Measurements from ENCODE around the gene CACNA1A.

Gene CACNA1A

DNA sequence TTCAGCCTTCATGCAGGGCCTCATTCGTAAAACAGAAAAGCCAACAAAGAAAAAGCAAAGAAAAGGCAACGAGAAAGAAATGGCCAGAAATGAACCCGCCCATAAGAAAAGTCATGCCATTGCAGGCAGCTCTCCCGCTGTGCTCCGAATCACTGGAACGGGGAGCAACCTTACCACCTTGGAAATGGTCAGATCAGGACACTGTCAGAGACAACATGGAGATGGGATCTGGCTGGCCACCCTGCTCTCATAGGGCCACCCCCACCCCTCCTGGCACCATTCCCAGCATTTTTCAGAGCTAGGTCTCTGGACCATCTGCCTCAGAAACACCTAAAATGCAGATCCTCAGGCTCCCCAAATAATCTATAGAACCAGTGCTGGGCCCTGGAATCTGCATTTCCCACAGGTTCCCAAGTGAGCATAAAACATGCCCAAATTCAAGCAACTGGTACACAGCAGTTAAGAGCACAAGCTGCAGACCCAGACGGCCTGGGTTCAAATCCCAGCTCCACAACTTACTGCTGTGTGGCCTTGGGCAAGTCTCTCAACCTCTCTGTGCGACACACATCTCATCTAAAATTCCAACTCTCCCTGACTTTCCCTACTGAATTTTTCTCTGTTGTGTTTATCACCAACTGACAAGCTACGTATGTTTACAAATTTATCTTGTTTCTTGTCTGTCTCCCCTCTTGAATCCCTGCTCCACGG, 204.5 kb downstream of the CACNA1A start:
- no peak for DNase-seq

DNA sequence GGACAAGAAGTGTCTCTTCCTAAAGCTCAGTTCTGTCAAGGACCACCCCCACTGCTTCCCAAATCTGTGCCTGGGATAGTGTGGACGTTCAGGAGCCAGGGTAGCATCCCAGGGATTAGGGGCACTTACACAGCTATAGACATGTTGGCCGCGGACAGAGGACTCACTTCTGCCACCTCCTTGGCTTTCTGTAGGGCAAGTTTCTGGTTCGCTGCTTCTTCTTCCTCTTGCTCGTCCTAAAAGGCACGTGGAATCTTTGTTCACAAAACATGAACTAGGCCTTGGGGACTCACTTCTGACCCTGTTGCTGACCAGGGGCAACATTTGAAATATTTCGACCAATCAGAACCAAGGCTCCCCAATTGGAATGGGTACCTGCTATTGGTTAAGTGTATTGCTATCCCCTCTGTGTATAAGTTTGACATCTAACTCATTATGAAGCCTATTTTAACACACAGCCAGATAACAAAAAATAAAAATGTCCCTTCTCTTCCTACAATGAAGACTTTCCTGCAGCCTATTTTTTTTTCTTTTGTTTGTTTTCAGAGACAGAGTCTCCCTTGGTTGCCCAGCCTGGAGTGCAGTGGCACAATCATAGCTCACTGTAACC, 205.8 kb downstream of the CACNA1A start:
- DNase-seq, result no peak

DNA sequence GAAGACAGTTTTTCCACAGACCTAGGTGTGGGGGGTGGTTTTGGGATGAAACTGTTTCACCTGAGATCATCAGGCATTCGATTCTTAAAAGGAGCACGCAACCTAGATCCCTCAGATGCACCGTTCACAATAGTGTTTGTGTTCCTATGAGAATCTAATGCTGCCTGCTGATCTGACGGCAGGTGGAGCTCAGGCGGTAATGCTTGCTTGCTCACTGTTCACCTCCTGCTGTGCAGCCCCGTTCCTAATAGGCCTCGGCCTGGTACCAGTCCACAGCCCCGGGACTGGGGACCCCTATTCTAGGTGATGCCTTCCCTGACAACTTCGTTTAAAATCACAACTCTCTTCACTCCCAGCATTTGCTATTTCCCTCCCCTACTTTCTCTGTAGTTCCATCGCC, 206.4 kb downstream of the CACNA1A start:
- DNase-seq, result no peak

DNA sequence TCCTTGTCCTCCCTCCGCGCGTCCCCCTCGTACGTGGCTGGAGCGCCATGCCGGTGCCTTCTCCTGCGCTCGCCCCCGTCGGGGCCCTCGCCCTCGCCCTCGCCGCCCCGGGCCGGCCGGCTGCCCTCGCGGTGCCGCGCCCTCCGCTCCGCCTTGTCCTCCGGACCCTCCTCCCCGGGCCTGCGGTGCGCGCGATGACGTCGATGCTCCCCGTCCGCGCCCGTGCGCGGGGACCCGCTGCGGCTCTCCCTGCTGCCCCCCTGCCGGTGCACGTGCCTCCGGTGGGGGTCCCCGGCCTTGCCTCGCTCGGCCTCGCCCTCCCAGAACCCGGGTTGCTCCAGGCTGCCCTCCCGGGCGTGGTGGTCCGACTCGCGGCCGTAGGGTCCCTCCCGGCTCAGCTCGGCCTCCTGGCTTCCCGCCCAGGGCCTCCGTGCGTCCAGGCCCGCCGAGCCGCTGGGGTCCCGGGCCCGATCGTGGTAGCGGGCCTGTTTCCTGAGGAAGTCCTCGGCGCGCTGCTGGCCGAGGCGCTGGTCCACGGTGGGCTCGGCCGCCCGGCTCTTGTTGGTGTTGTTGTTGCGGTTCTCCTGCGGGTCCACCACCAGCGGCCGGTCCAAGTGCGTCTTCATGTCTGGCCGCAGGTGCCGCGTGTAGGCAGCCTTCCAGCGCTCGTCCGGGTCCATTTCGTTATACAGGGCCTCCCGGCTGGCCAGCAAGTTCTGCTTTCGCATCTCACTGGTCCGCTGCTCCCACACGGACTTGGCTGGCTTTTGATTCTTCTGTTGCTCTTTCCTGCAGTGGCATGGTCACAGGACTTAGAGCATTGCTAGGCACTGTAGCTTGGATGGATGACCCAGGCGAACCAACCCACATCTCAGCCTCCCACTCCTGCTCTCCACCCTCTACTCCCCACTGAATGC, 207.5 kb downstream of the CACNA1A start:
- DNase-seq, result no peak

DNA sequence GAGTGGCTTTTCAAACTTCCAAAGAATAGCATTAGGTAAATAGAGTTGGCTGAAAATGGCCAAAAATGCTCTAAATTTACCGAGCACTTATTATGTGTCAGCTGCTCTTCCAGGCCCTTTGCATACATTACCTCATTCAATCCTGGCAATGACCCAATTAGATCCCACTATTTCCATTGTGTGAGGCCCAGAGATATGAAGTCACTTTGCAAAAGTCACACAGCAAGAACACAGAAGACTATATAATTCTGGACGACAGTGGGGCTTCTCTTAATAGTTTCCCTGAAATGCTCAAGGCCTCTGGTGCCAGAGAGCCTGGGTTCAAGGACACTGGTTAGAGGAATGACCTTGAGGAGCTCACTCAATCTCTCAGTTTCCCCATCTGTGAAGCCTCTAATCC, 209.3 kb downstream of the CACNA1A start:
- DNase-seq, result no peak

DNA sequence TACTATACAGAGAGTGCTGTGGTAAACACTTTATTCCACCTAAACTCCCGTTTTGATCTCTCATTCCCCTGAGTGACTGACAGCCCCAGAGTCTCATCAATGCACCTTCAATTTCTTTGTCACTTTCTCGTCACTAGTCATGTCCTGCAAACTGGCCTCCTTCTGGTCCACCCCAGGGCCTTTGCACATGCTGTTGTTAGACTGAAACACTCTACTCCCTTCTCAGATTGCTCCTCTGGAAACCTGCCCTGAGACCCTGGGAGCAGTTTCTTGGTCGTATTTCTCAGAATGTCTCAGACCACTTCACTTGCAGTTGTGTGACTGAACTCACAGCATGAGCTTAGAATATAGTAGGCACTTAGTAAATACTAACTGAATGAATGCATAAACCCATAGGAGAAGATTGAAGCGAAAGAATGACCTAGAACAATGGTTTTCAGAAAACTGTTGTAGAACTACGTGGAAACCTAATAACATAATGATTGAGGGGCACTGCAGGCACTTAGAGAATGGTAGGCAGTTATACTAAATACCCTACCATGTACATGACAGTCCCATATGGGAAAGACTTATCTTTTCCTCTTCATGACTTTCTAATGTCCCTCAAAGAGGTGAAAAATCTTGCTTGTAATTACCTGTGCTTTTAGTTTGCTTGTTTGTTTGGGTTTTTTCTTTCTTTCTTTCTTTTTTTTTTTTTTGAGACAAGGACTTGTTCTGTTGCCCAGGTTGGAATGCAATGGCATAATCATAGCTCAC, 211.3 kb downstream of the CACNA1A start:
- no peak for DNase-seq

DNA sequence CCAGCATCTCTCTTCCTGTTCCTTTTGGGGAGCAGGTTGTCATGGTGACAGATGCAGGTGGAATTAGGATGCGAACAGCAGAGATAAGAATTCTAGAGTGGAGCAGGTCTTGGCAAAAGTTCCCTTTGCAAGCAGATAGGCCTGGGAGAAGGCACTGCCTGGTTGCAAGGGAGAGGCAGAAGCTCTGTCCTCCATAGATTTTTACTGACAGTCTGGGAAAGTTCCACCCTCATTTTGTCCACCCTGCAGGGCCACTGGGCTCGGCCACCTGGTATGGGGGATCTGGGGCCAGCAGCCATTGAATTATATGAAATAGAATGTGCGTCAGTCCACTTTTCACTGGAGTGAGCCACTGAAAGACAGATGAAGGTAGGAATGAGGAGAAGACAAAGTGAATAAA, 214.4 kb downstream of the CACNA1A start:
- no peak for DNase-seq

DNA sequence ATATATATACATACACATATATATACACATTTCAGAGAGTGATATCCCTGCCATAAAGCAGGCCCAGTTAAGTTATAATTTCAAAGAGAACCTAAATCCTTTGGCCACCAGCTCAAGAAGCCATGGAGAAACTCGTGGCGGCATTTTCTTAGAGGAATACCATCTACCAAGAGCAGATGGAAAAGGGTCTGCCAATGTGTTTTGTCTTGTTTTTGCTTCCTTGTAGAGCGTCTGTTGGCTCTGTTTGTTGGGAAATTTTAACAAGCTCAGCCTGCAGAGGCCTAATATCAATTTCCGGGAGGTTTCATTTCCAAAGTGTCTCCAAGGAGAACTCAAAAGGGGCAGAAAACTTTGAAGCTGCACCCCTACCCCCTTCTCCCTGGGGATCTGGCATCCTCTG, 215.5 kb downstream of the CACNA1A start:
- DNase-seq, result no peak

DNA sequence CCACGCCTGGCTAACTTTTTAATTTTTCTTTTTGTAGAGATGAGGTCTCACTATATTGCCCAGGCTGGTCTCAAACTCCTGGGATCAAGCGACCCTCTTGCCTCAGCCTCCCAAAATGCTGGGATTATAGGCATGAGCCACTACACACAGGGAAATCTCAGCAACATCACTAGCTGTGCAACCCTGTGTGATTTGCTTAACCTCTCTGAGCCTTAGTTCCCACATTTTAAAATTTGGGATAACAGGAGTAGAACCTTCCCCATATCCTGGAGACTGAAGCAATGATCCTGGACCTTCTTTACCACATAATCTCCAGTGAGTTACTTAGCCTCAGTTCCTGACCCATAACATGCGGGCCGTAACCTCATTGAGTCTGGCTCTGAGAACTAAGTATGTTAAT, 217.0 kb downstream of the CACNA1A start:
- DNase-seq, result no peak

DNA sequence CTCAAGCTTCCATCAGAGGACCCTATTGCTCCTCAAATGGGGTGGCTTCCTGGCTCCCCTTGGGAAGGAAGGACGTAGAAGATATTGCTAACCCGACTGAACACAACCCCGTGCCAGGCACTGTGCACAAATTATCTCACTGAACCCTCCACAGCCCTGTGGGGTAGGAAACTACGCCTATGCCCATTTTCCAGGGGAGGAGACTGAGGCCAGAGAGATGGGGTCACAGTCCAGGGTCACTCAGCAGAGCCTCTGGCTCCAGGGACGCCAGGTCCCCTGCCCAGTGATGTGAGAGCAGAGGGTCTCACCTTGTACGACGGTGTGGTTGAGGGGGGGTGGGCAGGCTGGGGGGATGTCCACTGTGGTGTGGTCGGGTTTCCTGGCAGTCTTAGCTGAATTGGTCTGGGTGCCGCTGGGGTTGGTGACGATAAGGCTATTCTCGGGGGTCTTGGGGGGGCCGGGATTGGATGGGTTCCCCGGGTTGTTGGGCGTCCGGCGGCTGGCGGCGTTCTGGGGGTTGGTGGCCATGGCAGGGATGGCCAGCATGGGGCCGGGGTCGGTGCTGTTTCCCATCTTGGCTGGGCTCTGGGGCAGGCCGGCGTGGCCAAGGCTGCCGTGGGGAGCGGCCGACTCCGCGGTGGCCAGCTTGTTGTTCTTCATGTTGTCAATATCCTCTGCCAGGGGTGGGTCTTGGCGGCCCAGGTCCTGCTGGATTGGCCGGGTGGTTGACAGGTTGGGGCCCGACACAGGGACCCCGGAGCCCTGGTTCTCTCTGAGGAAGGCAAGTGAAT, 219.9 kb downstream of the CACNA1A start:
- DNase-seq, result no peak

DNA sequence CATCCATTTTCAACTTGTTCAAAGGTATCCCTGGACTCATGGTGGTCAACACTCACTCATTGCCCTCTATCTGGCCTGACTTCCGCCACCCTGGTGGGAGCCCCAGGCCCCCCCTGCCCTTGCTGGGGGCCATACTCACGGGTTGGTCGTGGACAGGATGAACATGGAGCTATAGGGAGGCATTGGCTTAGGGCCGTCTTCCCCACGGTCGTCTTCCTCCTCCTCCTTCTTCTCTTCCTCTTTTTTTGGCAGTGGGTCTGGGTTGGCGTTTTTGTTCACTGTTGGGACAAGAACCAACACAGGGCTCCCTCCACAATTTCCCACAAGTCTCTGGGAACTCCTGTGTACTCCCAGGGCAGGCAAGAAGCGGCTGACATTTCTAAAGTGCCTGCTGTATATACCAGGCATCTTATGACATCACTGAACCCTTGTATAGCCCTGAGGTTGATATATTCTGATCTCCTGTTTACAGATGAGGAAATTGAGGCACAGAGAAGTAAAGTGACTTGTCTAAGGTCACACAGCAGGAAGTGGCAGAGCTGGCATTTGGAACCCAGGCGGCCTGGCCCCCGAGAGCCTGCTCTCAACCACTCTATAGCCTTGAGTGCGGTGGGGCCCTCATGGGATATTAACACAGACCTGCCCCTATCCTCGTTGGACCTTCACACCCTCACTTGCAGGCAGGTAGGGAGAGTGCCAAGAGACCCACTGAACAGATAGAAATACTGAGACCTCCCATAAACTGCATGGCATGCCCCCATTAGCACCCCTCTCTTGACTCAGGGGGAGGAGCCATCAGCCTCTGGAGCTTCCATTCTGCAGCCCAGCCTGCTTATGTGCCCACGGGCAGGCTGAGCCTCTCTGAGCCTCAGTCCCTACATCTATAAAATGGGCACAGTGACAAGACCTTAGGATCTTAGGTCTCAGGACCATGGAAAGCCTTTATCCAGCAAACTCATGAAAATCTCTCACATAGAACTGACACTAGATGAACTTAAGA, 221.1 kb downstream of the CACNA1A start:
- no peak for DNase-seq

DNA sequence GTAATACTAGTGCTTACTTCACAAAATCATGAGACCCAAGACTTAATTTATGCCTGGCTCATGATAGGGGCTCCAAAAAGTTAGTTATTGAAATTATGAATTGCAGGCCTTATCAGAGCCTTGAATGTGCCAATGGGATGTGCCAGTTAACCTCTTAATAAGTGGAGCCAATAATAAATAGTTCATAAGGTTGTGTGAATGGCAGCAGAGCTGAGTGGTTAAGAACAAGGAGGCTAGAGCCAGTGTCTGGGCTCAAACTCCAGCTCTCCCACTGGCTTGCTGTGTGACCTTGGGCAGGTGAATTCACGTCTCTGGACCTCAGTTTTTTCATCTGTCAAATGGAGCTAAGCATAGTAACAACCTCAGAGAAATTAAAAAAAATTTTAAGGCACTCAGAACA, 222.4 kb downstream of the CACNA1A start:
- no peak for DNase-seq

DNA sequence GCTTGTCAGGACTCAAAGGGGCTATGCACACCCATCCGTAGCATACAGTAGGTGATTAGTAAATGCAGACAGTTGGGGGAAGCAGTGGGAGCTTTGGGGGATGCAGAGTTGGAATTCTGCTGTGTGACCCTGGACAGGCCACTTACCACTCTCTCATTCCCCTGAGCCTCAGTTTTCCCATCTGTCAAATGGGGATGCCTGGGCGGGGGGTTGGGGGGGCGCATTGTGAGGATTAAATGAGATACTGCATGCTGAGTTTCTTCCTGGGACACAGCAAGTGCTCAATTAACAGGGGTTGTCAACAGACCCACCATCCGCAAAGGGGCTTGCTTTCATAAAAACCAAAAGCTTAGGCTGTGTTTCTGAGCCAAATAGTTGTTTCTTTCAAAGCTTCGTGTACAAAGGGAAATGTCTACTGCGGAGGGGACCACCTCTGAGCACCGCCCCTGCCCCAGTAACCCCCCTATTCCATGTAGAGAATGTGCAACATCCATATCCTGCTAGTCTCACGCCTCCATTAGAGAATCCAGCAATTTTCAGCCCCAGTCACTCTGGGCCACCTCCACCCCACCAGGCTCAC, 223.7 kb downstream of the CACNA1A start:
- no peak for DNase-seq

DNA sequence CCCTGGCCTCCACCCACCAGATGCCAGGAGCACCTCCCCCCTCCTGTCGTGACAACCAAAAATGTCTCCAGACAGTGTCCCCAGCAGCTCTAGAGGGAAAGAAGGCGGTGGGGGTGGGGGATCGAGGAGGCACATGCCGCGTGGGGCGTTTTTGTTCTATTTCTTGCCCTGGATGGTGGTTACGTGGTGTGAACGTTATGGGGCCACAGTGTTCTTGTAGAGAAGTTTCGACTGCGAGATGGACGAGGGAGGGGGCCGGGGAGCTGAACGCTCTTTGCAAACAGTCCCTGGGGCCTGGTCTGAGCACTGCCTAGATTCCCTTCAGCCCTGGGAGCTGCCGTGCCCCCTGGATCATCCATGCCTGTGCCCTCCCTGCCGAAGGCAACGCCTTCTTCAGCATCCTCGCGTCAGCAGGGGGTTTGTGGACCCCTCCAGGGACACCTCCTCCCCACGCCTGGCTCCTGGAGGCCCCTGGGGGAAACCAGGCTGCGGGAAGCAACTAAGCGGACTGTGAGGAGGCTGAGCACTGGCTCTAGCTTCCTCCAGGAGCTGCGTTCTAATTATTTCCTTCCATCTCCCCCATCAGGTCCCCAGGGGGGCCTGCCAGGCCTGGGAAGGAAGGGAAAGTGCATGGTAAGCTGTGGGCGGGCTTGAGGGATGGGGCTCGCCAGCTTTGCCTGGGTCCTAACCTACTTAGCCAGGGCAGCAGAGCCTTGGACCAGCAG, 224.6 kb downstream of the CACNA1A start:
- no peak for DNase-seq

DNA sequence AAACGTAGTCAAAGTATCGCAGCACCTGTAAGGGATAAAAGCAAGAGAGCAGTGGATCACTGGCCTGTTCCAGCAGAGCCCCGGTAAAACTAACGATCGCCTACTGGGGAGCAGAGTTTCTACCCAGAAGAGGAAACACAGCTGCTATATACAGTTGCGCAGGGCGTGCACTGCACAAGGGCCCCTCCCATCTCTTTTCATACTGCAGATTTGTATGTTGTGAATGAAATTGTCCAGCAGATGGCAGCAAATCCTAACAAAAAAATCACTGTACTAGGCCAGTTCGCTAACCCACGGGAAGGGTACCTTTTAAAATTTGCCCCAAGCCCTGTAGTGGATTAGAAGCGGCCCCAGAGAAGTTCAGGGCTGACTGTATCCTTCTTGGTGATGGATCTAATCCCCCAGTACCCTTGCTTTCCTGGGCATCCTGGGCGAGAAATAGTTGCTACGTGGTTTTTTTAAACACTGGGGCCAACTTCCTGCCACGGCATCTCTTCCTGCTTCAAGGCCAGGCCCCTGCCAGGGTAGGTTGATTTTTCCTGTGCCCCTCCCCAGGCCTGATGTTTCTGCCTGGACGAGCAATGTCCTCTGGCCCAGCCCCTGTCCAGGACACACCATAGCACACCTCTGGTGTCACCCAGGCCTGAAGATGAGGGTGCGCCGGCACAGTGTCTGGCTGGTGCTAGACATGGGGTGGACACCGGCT, 229.0 kb downstream of the CACNA1A start:
- peak; percentile 73 for DNase-seq

DNA sequence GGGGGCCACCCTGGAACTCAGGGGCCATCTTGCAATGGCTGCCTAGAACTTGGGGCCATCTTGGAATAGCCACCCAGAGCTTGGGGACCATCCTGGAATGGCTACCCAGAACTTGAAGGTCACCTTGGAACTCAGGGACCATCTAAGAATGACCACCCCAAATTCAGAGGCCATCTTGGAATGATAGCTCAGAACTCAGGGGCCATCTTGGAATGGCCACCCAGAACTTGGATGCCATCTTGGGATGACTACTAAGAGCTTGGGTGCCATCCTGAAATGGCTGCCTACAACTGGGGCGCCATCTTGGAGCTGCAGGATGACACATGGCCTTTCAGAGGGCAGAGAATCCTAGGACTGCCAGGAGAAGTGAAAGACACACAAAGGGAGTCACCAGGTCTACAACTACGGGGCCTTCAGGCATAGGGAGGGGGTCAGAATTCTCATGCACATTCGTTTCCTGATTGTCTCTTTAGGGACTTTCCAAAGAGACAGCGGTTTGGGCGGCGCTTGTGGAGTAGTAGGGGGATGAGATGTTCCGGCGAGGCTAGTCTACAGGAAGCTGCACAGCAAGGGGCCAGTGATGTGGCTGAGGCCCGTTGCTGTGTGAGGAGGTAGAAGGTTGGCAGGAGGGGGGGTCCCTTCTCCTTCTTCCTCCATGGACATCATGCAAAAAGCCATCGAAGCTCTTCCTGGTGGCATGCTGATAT, 231.1 kb downstream of the CACNA1A start:
- DNase-seq, result no peak

DNA sequence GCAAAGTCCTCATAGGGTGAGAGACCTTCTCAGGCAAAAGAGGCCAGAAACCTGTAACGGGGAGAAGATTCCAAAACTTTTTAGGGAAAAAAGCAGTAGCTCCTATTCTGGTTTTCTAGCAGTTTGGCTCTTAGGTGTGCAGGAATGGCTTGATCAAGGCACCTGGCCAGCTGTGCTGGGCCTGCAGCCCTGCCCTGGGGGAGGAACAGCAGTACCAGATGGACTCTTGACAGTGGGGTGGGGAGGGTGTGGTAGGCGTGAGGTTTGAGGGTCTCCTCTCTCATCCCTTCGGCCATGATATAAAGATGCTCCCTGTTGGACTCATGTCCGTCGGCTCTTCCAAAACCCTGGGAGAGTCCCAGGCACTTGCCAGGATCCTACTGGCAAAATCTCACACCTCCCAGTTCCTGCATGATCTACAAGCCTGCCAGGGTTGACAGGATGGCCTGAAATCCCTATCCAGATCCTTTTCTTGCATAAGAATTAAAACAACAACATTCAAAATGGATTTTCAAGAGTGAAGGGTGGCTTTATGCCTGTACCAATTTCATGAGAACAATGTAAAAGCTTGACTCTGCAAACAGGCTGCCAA, 235.7 kb downstream of the CACNA1A start:
- DNase-seq, result no peak

DNA sequence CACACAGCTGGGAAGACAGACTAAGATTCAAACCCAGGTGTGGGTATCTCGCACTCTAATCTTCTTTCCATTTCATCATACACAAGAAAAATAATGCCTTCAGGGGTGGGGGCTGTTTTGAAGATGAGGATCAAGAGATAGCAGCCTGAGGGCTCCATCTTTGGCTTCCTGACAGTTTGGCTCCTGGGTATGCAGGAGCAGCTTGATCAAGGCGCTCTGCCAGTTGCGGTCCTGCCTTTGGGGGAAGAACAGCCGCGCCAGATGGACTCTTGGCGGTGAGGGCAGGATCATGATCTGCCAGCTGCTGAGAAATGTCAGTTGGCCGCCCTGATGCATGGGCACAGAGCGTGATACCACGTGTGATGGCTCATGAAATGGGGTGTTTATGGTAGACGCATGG, 236.9 kb downstream of the CACNA1A start:
- no peak for DNase-seq
